Thyroid gland (tissue), 4 donors: Measurements from ENCODE around the gene PGM2L1. TPM values are rescaled to one million over a fixed set of nuclear protein-coding genes. Genes with fewer than 3 reads are reported as not detected.
"Not testable (repeated sequence)": the region's sequence is repeated elsewhere in the genome, so short reads cannot be mapped to it uniquely, and the experiment has no call there.

Source experiments
- DNase-seq, 2 donors: peaks; one replicate each; pipeline ENCODE4 v3.0.0-alpha.2; 2019
- H3K27ac ChIP-seq, 3 donors: fragments of 200-600 bp; sonication (generic); 1 replicate in 2 of 3; 2 replicates in 1 of 3; pipeline ENCODE4 v1.5.1; 2016 to 2019; ENCODE audit warnings: mild to moderate bottlenecking in 1 of 3, moderate library complexity in 1 of 3
- H3K27me3 ChIP-seq: fragments of 200-600 bp; sonication (generic); one replicate; pipeline ENCODE4 v1.5.1; 2019
- H3K36me3 ChIP-seq, 2 donors: fragments of 200-600 bp; sonication (generic); one replicate each; pipeline ENCODE4 v1.5.1; 2016 to 2019
- H3K4me1 ChIP-seq, 2 donors: fragments of 200-600 bp; sonication (generic); one replicate each; pipeline ENCODE4 v1.5.1; 2017 to 2019
- H3K4me3 ChIP-seq, 3 donors: fragments of 200-600 bp; sonication (generic); replicated peaks in 1 of 3; 1 replicate in 2 of 3; 2 replicates in 1 of 3; pipeline ENCODE4 v1.5.1; 2016; ENCODE audit warnings: mild to moderate bottlenecking in 1 of 3
- H3K9me3 ChIP-seq: fragments of 200-600 bp; sonication (generic); one replicate; pipeline ENCODE4 v1.5.1; 2017
- POLR2A ChIP-seq, 2 donors: fragments of 450-650 bp; IDR thresholded peaks; one replicate each; pipeline ENCODE4 v1.6.1; 2017; ENCODE audit warnings: antibody characterized with exemption in 2 of 2, mild to moderate bottlenecking in 2 of 2, moderate library complexity in 1 of 2
- WGBS, 2 donors: methylation state at CpG; one replicate each; pipeline ENCODE4 v1.1.5; 2017; 5-methylcytosine and 5-hydroxymethylcytosine counted together
- intact Hi-C: fragments of 100-400 bp; cut with DNase I; formaldehyde crosslinking; loops from one replicate; pipeline ENCODE4 v1.15.1; 2023
- total RNA-seq, 4 donors: library from RNA; depleted of rRNA; stranded (reverse); fragments of >200 nt; gene quantifications; one replicate each; pipeline ENCODE4 v1.2.3, GENCODE V29; 2016
- TF ChIP-seq, protein P1 (sequence below), 6 experiments: fragments of 200-600 bp in 3 of 6; fragments of 450-650 bp in 3 of 6; sonication (generic) in 3 of 6; IDR thresholded peaks; one replicate each; pipeline ENCODE4 v1.5.1; 2016 to 2019; ENCODE audit warnings: antibody characterized with exemption in 6 of 6, mild to moderate bottlenecking in 2 of 6, inconsistent platforms in 1 of 6, moderate library complexity in 1 of 6

PGM2L1 gene
- total RNA-seq, 4 donors from 2014 or later = 5.0 to 11.4 (median 5.6) TPM

DNA sequence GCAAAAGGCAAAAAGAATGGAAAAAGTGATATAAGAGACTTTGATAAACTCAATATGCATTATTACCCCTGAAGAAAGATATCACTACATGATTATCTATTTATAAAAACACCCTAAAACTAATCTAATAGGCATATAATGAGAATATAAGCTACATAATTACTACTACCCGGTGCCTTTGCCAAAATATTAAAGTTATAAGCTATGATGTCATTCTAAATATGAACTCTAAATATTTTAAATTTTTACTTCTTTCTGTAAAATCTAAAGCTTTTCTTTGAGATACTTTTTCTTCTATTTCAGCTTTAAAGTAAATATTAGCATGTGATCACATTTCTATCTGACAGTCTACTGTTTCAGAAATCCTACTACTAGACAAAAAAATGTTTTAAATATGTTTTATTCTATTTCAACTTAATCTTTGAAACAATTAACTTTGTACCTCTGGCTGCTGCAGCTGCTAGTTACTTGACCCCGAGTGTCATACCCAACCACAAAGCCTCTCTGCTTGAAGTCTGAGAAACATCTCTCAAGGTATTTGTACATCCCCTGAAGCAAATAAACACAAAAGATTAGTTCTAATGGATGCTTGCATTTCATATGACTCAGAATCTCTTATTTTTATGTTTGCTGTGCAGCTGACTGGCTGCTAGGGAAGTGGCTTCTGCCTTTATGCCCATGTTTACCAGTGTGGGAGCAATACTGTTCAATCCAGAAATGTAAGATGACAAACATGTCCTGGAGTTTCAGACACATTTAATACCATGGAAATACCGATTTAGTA lies 26.8 kb downstream of the PGM2L1 start:
- no peaks in the 10 kb centered on the region for H3K9me3 ChIP-seq
- H3K36me3 ChIP-seq = no peaks in the 10 kb centered on the region
- H3K27me3 ChIP-seq = no peaks in the 10 kb centered on the region
- TF ChIP-seq, protein P1, sequence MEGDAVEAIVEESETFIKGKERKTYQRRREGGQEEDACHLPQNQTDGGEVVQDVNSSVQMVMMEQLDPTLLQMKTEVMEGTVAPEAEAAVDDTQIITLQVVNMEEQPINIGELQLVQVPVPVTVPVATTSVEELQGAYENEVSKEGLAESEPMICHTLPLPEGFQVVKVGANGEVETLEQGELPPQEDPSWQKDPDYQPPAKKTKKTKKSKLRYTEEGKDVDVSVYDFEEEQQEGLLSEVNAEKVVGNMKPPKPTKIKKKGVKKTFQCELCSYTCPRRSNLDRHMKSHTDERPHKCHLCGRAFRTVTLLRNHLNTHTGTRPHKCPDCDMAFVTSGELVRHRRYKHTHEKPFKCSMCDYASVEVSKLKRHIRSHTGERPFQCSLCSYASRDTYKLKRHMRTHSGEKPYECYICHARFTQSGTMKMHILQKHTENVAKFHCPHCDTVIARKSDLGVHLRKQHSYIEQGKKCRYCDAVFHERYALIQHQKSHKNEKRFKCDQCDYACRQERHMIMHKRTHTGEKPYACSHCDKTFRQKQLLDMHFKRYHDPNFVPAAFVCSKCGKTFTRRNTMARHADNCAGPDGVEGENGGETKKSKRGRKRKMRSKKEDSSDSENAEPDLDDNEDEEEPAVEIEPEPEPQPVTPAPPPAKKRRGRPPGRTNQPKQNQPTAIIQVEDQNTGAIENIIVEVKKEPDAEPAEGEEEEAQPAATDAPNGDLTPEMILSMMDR (IDR thresholded peaks at IDR 0.05) = no peak
- no peak for TF ChIP-seq POLR2A (IDR thresholded peaks at IDR 0.05)
- no peak overlapping the region for H3K4me3 ChIP-seq
- H3K27ac ChIP-seq = no peak overlapping the region
- DNase-seq = no peak
- WGBS, 2 donors = 88 to 97% methylated on average over 3 of the region's 3 CpGs
- peaks cover 10 to 11% of the 10 kb centered on the region in 2 donors for H3K4me1 ChIP-seq
- intact Hi-C loops = no loop called here

DNA sequence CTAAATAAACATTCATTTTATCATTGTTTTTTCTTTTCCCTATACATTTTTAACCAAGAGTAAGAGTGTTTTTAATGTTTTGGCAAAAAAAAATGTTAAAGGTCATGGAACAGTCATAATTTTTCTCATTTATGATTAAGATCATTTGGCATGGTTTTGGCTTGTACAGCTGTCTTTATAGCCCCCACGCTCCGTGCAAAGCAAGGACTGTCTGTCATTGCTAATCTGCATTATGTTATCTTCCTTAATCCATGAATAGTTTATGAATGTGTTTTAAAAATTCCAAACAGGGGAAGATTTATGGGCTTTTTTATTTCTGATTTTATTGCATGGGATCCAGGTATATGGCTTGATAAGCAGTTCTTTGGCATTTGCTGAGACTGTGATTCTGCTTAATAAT lies 28.1 kb downstream of the PGM2L1 start:
- no peaks in the 10 kb centered on the region for H3K27me3 ChIP-seq
- peaks cover 10 to 11% of the 10 kb centered on the region in 2 donors for H3K4me1 ChIP-seq
- no peaks in the 10 kb centered on the region for H3K36me3 ChIP-seq
- H3K9me3 ChIP-seq = no peaks in the 10 kb centered on the region
- no peak overlapping the region for H3K4me3 ChIP-seq
- DNase-seq = no peak
- H3K27ac ChIP-seq = no peak overlapping the region
- intact Hi-C loops = no loop called here
- no peak for TF ChIP-seq POLR2A (IDR thresholded peaks at IDR 0.05)
- TF ChIP-seq, protein P1 (IDR thresholded peaks at IDR 0.05) = no peak
- 89 to 92% methylated on average over 2 of the region's 2 CpGs for WGBS, 2 donors

DNA sequence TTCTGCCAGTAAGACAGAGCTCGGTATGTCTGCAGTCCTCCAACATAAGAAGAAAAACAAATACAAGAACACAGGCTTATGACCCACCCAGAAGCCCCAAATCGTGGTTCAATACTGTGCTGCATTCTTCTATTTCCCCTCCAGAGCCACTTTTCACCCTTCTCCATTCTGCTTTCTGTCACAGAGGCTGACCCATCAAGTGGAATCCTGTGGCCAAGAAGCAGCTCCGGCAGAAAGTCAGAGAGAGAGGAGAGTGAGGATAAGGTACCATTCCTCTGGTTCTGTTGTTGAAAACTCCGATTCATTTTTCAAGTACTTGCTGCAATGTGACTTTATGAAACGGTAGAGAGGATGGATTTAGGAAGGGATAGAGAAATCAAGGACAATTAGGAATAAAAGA lies 30.4 kb downstream of the PGM2L1 start:
- Histone ChIP-seq H3K4me3 (no peak overlapping the region), H3K36me3 (no peaks in the 10 kb centered on the region), H3K27ac (peak overlapping the region; percentile 28 to 52 (median 49)), H3K4me1 (peaks cover 10 to 11% of the 10 kb centered on the region in 2 donors), H3K9me3 (no peaks in the 10 kb centered on the region), H3K27me3 (no peaks in the 10 kb centered on the region)
- WGBS, 2 donors = 31 to 39% methylated on average over 5 of the region's 5 CpGs
- intact Hi-C loops = no loop called here
- TF ChIP-seq POLR2A (IDR thresholded peaks at IDR 0.05) = no peak
- TF ChIP-seq, protein P1 (IDR thresholded peaks at IDR 0.05) = peak in 2 of 6 experiments; percentile 39 to 49
- DNase-seq = peak; percentile 56 to 64

DNA sequence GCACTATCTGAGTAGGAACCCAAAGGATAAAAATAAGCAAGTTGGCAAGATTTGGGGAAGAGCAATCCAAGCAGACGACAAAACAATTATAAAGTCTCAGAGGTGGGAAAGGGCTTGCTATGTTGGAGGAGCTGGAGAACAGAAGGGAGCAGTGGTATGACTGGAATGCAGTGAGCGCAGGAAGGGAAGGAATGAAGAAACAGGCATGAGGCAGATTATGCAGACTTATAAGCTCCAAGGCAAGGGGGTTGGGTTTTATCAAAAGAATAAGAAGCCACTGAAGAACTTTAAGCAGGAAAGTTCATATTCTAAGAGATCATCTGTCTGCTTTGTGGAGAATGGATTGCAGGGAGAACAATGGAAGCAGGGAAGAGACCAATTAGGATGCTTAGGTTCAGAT lies 31.7 kb downstream of the PGM2L1 start:
- 69 to 81% methylated on average over 2 of the region's 2 CpGs for WGBS, 2 donors
- no peak for TF ChIP-seq POLR2A (IDR thresholded peaks at IDR 0.05)
- TF ChIP-seq, protein P1 (IDR thresholded peaks at IDR 0.05) = no peak
- no peak overlapping the region for H3K27ac ChIP-seq

DNA sequence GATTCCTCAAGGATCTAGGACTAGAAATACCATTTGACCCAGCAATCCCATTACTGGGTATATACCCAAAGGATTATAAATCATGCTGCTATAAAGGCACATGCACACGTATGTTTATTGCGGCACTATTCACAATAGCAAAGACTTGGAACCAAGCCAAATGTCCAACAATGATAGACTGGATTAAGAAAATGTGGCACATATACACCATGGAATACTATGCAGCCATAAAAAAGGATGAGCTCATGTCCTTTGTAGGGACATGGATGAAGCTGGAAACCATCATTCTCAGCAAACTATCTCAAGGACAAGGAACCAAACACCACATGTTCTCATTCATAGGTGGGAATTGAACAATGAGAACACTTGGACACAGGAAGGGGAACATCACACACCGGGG lies 32.4 kb downstream of the PGM2L1 start:
- intact Hi-C loops, DNase-seq, H3K9me3 ChIP-seq, H3K36me3 ChIP-seq, H3K4me3 ChIP-seq, H3K27me3 ChIP-seq, H3K27ac ChIP-seq: not testable (repeated sequence)
- H3K4me1 ChIP-seq = peaks cover 10 to 11% of the 10 kb centered on the region in 2 donors
- 86 to 90% methylated on average over 3 of the region's 3 CpGs for WGBS, 2 donors

More for the DNA sequence above, 31.7 kb downstream of the PGM2L1 start:
- intact Hi-C loops = no loop called here
- H3K9me3 ChIP-seq = no peaks in the 10 kb centered on the region
- no peaks in the 10 kb centered on the region for H3K27me3 ChIP-seq
- no peak for DNase-seq
- H3K4me3 ChIP-seq = no peak overlapping the region
- H3K36me3 ChIP-seq = no peaks in the 10 kb centered on the region
- H3K4me1 ChIP-seq = peaks cover 10 to 11% of the 10 kb centered on the region in 2 donors
